Neural progenitor cell (in vitro differentiated cells): ENCODE data around the gene SEBOX.

Experiments used
- CTCF ChIP-seq: fragments of 200-600 bp; sonication (generic); IDR thresholded peaks from 2 replicates; pipeline ENCODE4 v1.5.1; 2017; ENCODE audit warnings: antibody characterized with exemption, mild to moderate bottlenecking
- EZH2 ChIP-seq: fragments of 200-600 bp; sonication (generic); IDR thresholded peaks from 2 replicates; pipeline ENCODE4 v1.6.1; 2017; ENCODE audit warnings: antibody characterized with exemption, mild to moderate bottlenecking, moderate library complexity
- EZH2phosphoT487 ChIP-seq: fragments of 200-600 bp; sonication (generic); IDR thresholded peaks from 2 replicates; pipeline ENCODE4 v1.6.1; 2017; ENCODE audit warnings: antibody characterized with exemption

GRCh38 chr17:28364665-28365363 is at the start of gene SEBOX:
- no peak for TF ChIP-seq CTCF
- TF ChIP-seq EZH2phosphoT487: no peak
- TF ChIP-seq EZH2: no peak
